Ovary (tissue), 9 donors: ENCODE results near the gene JADE1. TPM values are rescaled to one million over a fixed set of nuclear protein-coding genes. Genes with fewer than 3 reads are reported as not detected.

Experiments
- DNase-seq, 5 donors: peaks; one replicate each; pipeline ENCODE4 v3.0.0-alpha.2; 2019 to 2020
- H3K27ac ChIP-seq, 2 donors: fragments of 200-600 bp; one replicate each; pipeline versions ENCODE4 v1.5.1 to v1.8.0; 2019 to 2022
- H3K27me3 ChIP-seq: fragments of 200-600 bp; one replicate; pipeline ENCODE4 v1.8.0; 2022
- H3K36me3 ChIP-seq: fragments of 200-600 bp; sonication (generic); one replicate; pipeline ENCODE4 v1.5.1; 2019
- H3K4me1 ChIP-seq: one replicate; pipeline ENCODE4 v1.8.1; 2013; ENCODE audit warnings: mild to moderate bottlenecking, moderate library complexity; ENCODE audit not compliant: insufficient read depth
- H3K4me3 ChIP-seq: fragments of 200-600 bp; sonication (generic); one replicate; pipeline ENCODE4 v1.5.1; 2017
- H3K9me3 ChIP-seq, 2 donors: fragments of 200-600 bp in 1 of 2; sonication (generic) in 1 of 2; one replicate each; pipeline versions ENCODE4 v1.5.1 to v1.8.1; 2013 to 2019; ENCODE audit warnings: mild to moderate bottlenecking in 1 of 2, moderate library complexity in 1 of 2
- EP300 ChIP-seq: sonication (generic); formaldehyde crosslinking; IDR thresholded peaks from one replicate; pipeline ENCODE4 v1.6.1; 2017; ENCODE audit warnings: antibody characterized with exemption
- POLR2A ChIP-seq: fragments of 450-650 bp; IDR thresholded peaks from one replicate; pipeline ENCODE4 v1.6.1; 2017; ENCODE audit warnings: antibody characterized with exemption, mild to moderate bottlenecking, moderate library complexity
- WGBS, 3 donors: extraction: QIAGEN DNeasy Blood & Tissue Kit in 1 of 3; methylation state at CpG; one replicate each; pipeline versions ENCODE4 v1.1.5 to v1.1.7; 2013 to 2017; 5-methylcytosine and 5-hydroxymethylcytosine counted together
- intact Hi-C, 4 donors: fragments of 100-400 bp; cut with DNase I; formaldehyde crosslinking; loops; one replicate each; pipeline versions ENCODE4 v1.11.0 to v1.15.1; 2022 to 2023
- polyA plus RNA-seq, 2 donors: library from polyadenylated mRNA; stranded (reverse); fragments of 200-250 nt in 1 of 2; fragments of 350-450 nt in 1 of 2; fragmentation: Illumina TruSeq in 1 of 2; extraction: RNeasy Lipid Tissue Mini Kit (QIAGEN cat#74804) in 1 of 2; gene quantifications; one replicate each; pipeline ENCODE4 v1.2.3, GENCODE V29; 2013 to 2014
- total RNA-seq, 7 donors: library from RNA; depleted of rRNA in 2 of 7; stranded (reverse); fragments of >200 nt in 2 of 7; fragmentation: NEBNext Ultra II Directional in 3 of 7; extraction: Animal tissue kit (Norgen Biotek cat#: 25700) in 3 of 7; gene quantifications; one replicate each; pipeline versions ENCODE4 v1.1.0 to v1.2.4, GENCODE V29; 2016 to 2023
- TF ChIP-seq, protein P1 (sequence below), 3 donors: fragments of 450-650 bp in 2 of 3; fragments of 200-600 bp in 1 of 3; IDR thresholded peaks; one replicate each; pipeline versions ENCODE4 v1.5.1 to v1.8.0; 2016 to 2022; ENCODE audit warnings: antibody characterized with exemption in 3 of 3, mild to moderate bottlenecking in 1 of 3
- donor health status: DM: no; HTN: no; CAD: no; lungs with moderate emphysema.
- donor health status: DM: no; HTN: no; CAD: no.
- donor health status: Bipolar disorder and iron deficiency.
- donor health status: DM: yes; HTN: yes; CAD: no.
- donor health status: DM: no; HTN: no; CAD: no.
- donor health status: DM: yes; HTN: yes; CAD: no.

The JADE1 gene
- total and polyA plus RNA-seq, 9 donors = 21.3 to 48.6 (median 34.9) TPM

DNA sequence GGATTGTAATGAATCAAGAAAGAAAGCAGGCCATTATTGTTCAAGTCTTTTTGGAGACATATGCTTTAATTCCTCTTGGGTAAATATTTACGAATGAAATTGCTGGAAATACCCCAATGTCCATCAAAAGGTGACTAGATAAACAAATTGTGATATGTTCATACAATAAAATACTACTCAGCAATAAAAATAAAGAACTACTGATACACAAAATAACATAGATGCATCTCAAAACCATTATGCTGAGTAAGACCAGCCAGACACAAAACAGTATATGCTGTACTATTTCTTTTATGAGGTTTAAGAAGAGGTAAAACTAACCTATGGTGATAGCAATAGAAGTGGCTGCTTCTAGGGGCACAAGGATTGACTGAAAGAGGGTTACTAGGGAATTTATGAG, 28.8 kb upstream of the JADE1 start:
- DNase-seq = no peak
- TF ChIP-seq, protein P1, sequence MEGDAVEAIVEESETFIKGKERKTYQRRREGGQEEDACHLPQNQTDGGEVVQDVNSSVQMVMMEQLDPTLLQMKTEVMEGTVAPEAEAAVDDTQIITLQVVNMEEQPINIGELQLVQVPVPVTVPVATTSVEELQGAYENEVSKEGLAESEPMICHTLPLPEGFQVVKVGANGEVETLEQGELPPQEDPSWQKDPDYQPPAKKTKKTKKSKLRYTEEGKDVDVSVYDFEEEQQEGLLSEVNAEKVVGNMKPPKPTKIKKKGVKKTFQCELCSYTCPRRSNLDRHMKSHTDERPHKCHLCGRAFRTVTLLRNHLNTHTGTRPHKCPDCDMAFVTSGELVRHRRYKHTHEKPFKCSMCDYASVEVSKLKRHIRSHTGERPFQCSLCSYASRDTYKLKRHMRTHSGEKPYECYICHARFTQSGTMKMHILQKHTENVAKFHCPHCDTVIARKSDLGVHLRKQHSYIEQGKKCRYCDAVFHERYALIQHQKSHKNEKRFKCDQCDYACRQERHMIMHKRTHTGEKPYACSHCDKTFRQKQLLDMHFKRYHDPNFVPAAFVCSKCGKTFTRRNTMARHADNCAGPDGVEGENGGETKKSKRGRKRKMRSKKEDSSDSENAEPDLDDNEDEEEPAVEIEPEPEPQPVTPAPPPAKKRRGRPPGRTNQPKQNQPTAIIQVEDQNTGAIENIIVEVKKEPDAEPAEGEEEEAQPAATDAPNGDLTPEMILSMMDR (IDR thresholded peaks at IDR 0.05) = no peak
- TF ChIP-seq POLR2A (no peak), EP300 (no peak)
- intact Hi-C loops = no loop called here
- Histone ChIP-seq H3K27ac (no peak overlapping the region), H3K4me3 (no peak overlapping the region), H3K36me3 (no peaks in the 10 kb centered on the region), H3K27me3 (no peaks in the 10 kb centered on the region), H3K9me3 (no peaks in the 10 kb centered on the region), H3K4me1 (no peaks in the 10 kb centered on the region)
- 81 to 92% (median 84%) methylated on average over 1 of the region's 1 CpG for WGBS, 3 donors

DNA sequence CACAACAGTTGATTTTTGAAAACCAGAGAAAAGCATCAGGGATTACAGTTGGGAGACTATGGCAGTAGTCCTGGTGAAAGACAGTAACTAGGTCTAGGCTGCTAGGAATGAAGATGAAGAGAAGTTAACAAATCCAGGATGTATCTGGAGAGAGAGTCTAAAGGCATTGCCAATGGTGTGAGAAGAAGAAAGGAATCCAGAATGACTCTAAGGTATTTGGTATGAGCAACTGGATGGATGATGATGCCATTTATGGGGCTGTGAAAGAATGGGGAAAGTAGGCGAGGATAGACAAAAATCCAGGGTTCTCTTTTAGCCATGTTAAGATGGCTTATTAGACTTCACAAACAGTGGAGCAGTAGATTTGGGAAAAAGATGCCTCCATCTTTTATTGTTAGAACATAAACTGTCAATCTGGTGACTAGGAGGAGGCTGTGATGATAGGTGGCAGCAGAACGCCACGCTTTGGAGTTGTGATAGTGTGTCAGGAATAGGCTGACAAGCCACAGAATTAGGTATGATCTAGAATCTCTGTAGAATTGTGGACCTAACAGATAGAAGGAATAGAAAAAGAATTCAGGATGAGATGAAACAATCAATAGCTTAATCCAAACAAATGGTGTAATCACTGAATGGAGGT, 27.3 kb upstream of the JADE1 start:
- no peak overlapping the region for H3K4me3 ChIP-seq
- H3K4me1 ChIP-seq = no peaks in the 10 kb centered on the region
- no peaks in the 10 kb centered on the region for H3K9me3 ChIP-seq
- no peak overlapping the region for H3K27ac ChIP-seq
- intact Hi-C loops = no loop called here
- H3K36me3 ChIP-seq = no peaks in the 10 kb centered on the region
- 90 to 97% (median 95%) methylated on average over 3 of the region's 3 CpGs for WGBS, 3 donors
- DNase-seq = no peak
- H3K27me3 ChIP-seq = no peaks in the 10 kb centered on the region
- TF ChIP-seq, protein P1 (IDR thresholded peaks at IDR 0.05) = no peak
- TF ChIP-seq EP300 = no peak
- no peak for TF ChIP-seq POLR2A

DNA sequence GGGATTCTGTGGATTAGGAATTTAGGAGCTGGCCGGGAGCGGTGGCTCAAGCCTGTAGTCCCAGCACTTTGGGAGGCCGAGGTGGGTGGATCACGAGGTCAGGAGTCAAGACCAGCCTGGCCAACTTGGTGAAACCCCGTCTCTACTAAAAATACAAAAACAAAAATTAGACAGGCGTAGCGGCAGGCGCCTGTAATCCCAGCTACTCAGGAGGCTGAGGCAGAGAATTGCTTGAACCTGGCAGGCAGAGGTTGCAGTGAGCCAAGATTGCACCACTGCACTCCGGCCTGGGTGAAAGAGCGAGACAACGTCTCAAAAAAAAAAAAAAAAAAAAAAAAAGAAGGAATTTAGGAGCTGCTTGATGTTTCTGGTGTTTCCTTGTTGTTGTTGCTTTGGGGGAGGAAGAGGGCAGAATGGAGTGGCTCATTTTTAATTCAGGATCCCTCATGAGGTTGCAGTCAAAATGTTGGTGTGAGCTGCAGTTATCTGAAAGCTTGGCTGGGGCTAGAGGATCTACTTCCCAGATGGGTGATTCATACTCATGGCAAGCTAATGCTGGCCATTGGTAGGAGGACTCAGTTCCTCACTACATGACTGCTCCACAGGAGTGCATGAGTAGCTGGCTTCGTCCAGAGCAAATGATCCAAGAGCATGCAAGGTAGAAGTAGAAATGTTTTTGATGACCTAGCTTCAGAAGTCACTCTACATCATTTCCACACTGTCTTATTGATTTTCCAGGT, 26.5 kb upstream of the JADE1 start:
- DNase-seq = no peak
- intact Hi-C loops = no loop called here

DNA sequence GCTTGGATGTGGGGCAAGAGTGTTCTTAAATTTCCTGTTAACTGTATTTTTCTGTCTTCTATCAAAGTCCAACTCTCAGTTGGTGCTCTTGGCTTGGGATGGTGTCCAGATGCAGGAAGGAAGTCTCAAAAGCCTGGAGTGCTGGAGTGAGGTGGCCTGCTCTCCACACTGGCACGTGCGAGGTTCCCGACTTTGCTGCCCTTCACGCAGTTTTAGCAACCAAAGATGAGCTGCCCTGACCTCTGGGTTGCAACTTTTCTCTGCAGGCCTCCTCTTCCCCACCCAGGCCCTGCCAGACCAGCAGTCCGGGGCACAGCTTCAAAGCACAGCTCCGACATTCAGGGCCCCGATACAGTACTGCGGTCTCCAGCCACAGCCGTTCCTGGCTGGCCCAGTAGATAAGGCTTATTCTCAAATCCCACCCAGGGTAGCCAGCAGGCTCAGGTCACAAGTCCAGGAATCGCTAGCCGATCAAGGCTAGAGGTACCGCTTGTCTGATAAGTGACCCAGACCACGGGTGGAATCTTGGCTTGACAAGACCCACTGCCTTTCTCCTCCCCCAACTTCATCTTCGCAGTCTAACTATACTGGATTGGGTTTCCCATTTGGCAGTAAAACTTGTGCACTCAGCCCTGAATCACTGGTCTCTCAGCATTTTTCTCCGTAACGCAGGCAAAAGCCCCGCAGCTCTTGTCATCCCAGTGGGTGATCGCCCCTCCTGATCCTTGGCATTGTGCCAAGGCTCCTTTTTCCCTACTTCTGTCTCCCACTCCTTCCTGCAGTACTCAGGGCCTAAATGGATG, 21.8 kb upstream of the JADE1 start:
- no peaks in the 10 kb centered on the region for H3K4me1 ChIP-seq
- H3K4me3 ChIP-seq = no peak overlapping the region
- DNase-seq = no peak
- intact Hi-C loops = no loop called here
- no peaks in the 10 kb centered on the region for H3K9me3 ChIP-seq
- H3K27ac ChIP-seq = no peak overlapping the region
- no peak for TF ChIP-seq POLR2A
- no peak for TF ChIP-seq EP300
- TF ChIP-seq, protein P1 (IDR thresholded peaks at IDR 0.05) = no peak
- 74 to 79% (median 77%) methylated on average over 18 of the region's 18 CpGs for WGBS, 3 donors
- H3K27me3 ChIP-seq = no peaks in the 10 kb centered on the region
- H3K36me3 ChIP-seq = no peaks in the 10 kb centered on the region

More for the DNA sequence above, 26.5 kb upstream of the JADE1 start:
- H3K36me3 ChIP-seq = no peaks in the 10 kb centered on the region
- no peaks in the 10 kb centered on the region for H3K9me3 ChIP-seq
- no peaks in the 10 kb centered on the region for H3K4me1 ChIP-seq
- H3K27ac ChIP-seq = no peak overlapping the region
- 68 to 88% (median 75%) methylated on average over 12 of the region's 12 CpGs for whole genome bisulfite sequencing, 3 donors
- no peaks in the 10 kb centered on the region for H3K27me3 ChIP-seq
- no peak overlapping the region for H3K4me3 ChIP-seq
- TF ChIP-seq, protein P1 (IDR thresholded peaks at IDR 0.05) = no peak
- TF ChIP-seq POLR2A (no peak), EP300 (no peak)
